CD14-positive monocyte (primary cell): ENCODE measurements around the gene PLK5. TPM values are rescaled to one million over a fixed set of nuclear protein-coding genes. Genes with fewer than 3 reads are reported as not detected.

ENCODE experiments used
- DNase-seq, 3 donors: peaks; one replicate each; pipeline ENCODE4 v3.0.0-alpha.2; 2011 to 2022
- H2AFZ ChIP-seq: 2 replicates; pipeline ENCODE4 v1.6.0; 2012; ENCODE audit warnings: mild to moderate bottlenecking, low read depth, low read length, inconsistent platforms; ENCODE audit not compliant: insufficient read depth, poor library complexity, severe bottlenecking
- H3K27ac ChIP-seq, 2 donors: 1 replicate in 1 of 2; 2 replicates in 1 of 2; pipeline ENCODE4 v1.5.1; 2012 to 2013; ENCODE audit warnings: low read length in 2 of 2, control low read depth in 1 of 2, inconsistent platforms in 1 of 2, low read depth in 1 of 2, mild to moderate bottlenecking in 1 of 2
- H3K27me3 ChIP-seq, 2 donors: one replicate each; pipeline versions ENCODE4 v1.6.0 to v1.6.1; 2011 to 2013; ENCODE audit warnings: low read length in 2 of 2; ENCODE audit not compliant: control insufficient read depth in 2 of 2, insufficient read depth in 2 of 2
- H3K36me3 ChIP-seq, 2 donors: replicated peaks in 1 of 2; 1 replicate in 1 of 2; 2 replicates in 1 of 2; pipeline versions ENCODE4 v1.5.1 to v1.6.1; 2012 to 2013; ENCODE audit warnings: low read length in 2 of 2, control low read depth in 1 of 2, inconsistent platforms in 1 of 2, mild to moderate bottlenecking in 1 of 2; ENCODE audit not compliant: insufficient read depth in 2 of 2, control insufficient read depth in 1 of 2
- H3K4me1 ChIP-seq, 2 donors: 1 replicate in 1 of 2; 2 replicates in 1 of 2; pipeline versions ENCODE4 v1.5.1 to v1.6.1; 2012 to 2013; ENCODE audit warnings: low read length in 2 of 2, control low read depth in 1 of 2, inconsistent platforms in 1 of 2, mild to moderate bottlenecking in 1 of 2, moderate library complexity in 1 of 2; ENCODE audit not compliant: insufficient read depth in 2 of 2, control insufficient read depth in 1 of 2
- H3K4me2 ChIP-seq: replicated peaks from 2 replicates; pipeline ENCODE3; 2012; ENCODE audit warnings: low read length, moderate library complexity, mild to moderate bottlenecking; ENCODE audit not compliant: poor library complexity, severe bottlenecking; ENCODE audit errors: extremely low read depth
- H3K4me3 ChIP-seq, 3 experiments: fragments of 200-600 bp in 1 of 3; sonication (generic) in 1 of 3; replicated peaks in 1 of 3; 1 replicate in 2 of 3; 2 replicates in 1 of 3; pipeline ENCODE4 v1.5.1; 2011 to 2013; ENCODE audit warnings: low read length in 3 of 3, mild to moderate bottlenecking in 3 of 3, control low read depth in 2 of 3, low read depth in 2 of 3, inconsistent platforms in 1 of 3, moderate library complexity in 1 of 3
- H3K79me2 ChIP-seq: 2 replicates; pipeline ENCODE4 v1.6.0; 2012; ENCODE audit warnings: mild to moderate bottlenecking, control low read depth, inconsistent platforms, low read length, moderate library complexity; ENCODE audit not compliant: insufficient read depth
- H3K9ac ChIP-seq: 2 replicates; pipeline ENCODE4 v1.6.0; 2017; ENCODE audit warnings: low read length, mild to moderate bottlenecking; ENCODE audit not compliant: insufficient read depth, poor library complexity, severe bottlenecking
- H3K9me3 ChIP-seq, 2 donors: replicated peaks in 1 of 2; 1 replicate in 1 of 2; 2 replicates in 1 of 2; pipeline versions ENCODE4 v1.5.1 to v1.6.1; 2012 to 2013; ENCODE audit warnings: low read length in 2 of 2, control low read depth in 1 of 2; ENCODE audit not compliant: control insufficient read depth in 1 of 2, insufficient read depth in 1 of 2
- H4K20me1 ChIP-seq: 2 replicates; pipeline ENCODE4 v1.6.0; 2012; ENCODE audit warnings: mild to moderate bottlenecking, low read length, control low read depth, moderate library complexity; ENCODE audit not compliant: insufficient read depth
- H3K27ac Mint-ChIP-seq, 7 donors: one replicate each; pipeline ENCODE4 v1.8.0; 2020; ENCODE audit warnings: mild to moderate bottlenecking in 7 of 7, mixed read lengths in 7 of 7, moderate library complexity in 6 of 7, inconsistent platforms in 2 of 7
- H3K27me3 Mint-ChIP-seq, 3 donors: one replicate each; pipeline ENCODE4 v1.8.0; 2021 to 2022; ENCODE audit warnings: low read depth in 3 of 3, mild to moderate bottlenecking in 3 of 3, mixed read lengths in 3 of 3, moderate library complexity in 3 of 3, inconsistent platforms in 1 of 3
- H3K36me3 Mint-ChIP-seq, 2 donors: one replicate each; pipeline ENCODE4 v1.8.0; 2020; ENCODE audit warnings: mixed read lengths in 2 of 2, inconsistent platforms in 1 of 2, mild to moderate bottlenecking in 1 of 2
- H3K4me1 Mint-ChIP-seq: one replicate; pipeline ENCODE4 v1.8.0; 2020; ENCODE audit warnings: mild to moderate bottlenecking, mixed read lengths
- H3K4me3 Mint-ChIP-seq, 2 donors: one replicate each; pipeline ENCODE4 v1.8.0; 2020; ENCODE audit warnings: mild to moderate bottlenecking in 2 of 2, mixed read lengths in 2 of 2, moderate library complexity in 1 of 2
- H3K9me3 Mint-ChIP-seq, 7 donors: one replicate each; pipeline ENCODE4 v1.8.0; 2020 to 2022; ENCODE audit warnings: mixed read lengths in 7 of 7, mild to moderate bottlenecking in 6 of 7, moderate library complexity in 6 of 7, inconsistent platforms in 2 of 7
- CTCF ChIP-seq: fragments of 200-600 bp; IDR thresholded peaks from one replicate; pipeline ENCODE4 v1.8.0; 2022; ENCODE audit warnings: antibody characterized with exemption, mild to moderate bottlenecking
- WGBS: methylation state at CpG from one replicate; pipeline ENCODE4 v1.1.5; 2013; ENCODE audit warnings: missing lambda C conversion rate; ENCODE audit not compliant: insufficient coverage; 5-methylcytosine and 5-hydroxymethylcytosine counted together
- intact Hi-C, 2 donors: fragments of 100-400 bp; cut with micrococcal nuclease; formaldehyde crosslinking; loops; one replicate each; pipeline versions ENCODE4 v1.15.0 to v1.15.1; 2023
- polyA plus RNA-seq, 3 donors: library from polyadenylated mRNA; depleted of rRNA in 1 of 3; unstranded in 2 of 3; stranded (reverse) in 1 of 3; fragments of 300-500 nt in 2 of 3; fragments of >200 nt in 1 of 3; fragmentation: Illumina TruSeq in 2 of 3; gene quantifications; 1 replicate in 2 of 3; 2 replicates in 1 of 3; pipeline ENCODE4 v1.2.3, GENCODE V29; 2012 to 2021

Gene PLK5
- polyA plus RNA-seq, 3 donors: not detected

- H3K4me2 ChIP-seq: no peak overlapping the region
- no peak overlapping the region for H3K9ac ChIP-seq
- no peaks in the 10 kb centered on the region for H3K9me3 ChIP-seq
- H3K27ac Mint-ChIP-seq: peak overlapping the region in 1 of 7 donors; percentile 12
- no peak overlapping the region for H3K4me3 ChIP-seq
- H3K9me3 Mint-ChIP-seq: peaks cover 0 to 5% (median 0%) of the 10 kb centered on the region in 7 donors
- TF ChIP-seq CTCF: no peak
- no peaks in the 10 kb centered on the region for H3K79me2 ChIP-seq
- H4K20me1 ChIP-seq: no peaks in the 10 kb centered on the region
- intact Hi-C loops: no loop called here
- no peak overlapping the region for H2AFZ ChIP-seq
- H3K4me1 Mint-ChIP-seq: no peaks in the 10 kb centered on the region
- peaks cover 1 to 2% (median 2%) of the 10 kb centered on the region in 3 donors for H3K27me3 Mint-ChIP-seq
- H3K27ac ChIP-seq: no peak overlapping the region
- no peak overlapping the region for H3K4me3 Mint-ChIP-seq
- H3K36me3 Mint-ChIP-seq: peaks cover 38 to 53% of the 10 kb centered on the region in 2 donors
- H3K36me3 ChIP-seq: peaks cover 51 to 53% of the 10 kb centered on the region in 2 donors
- H3K4me1 ChIP-seq: no peaks in the 10 kb centered on the region
- 93% methylated on average over 40 of the region's 41 CpGs for WGBS
- DNase-seq: no peak
- H3K27me3 ChIP-seq: no peaks in the 10 kb centered on the region
Measured at GRCh38 chr19:1577090-1577928, 53.4 kb downstream of the PLK5 start.

- Histone ChIP-seq H4K20me1 (no peaks in the 10 kb centered on the region), H3K36me3 (peaks cover 57 to 61% of the 10 kb centered on the region in 2 donors), H3K4me3 (no peak overlapping the region), H3K27ac (no peak overlapping the region), H3K9ac (no peak overlapping the region), H3K4me1 (no peaks in the 10 kb centered on the region), H3K79me2 (no peaks in the 10 kb centered on the region), H3K27me3 (no peaks in the 10 kb centered on the region), H2AFZ (no peak overlapping the region), H3K9me3 (no peaks in the 10 kb centered on the region), H3K4me2 (no peak overlapping the region)
- no peaks in the 10 kb centered on the region for H3K4me1 Mint-ChIP-seq
- intact Hi-C loops: no loop called here
- no peak overlapping the region for H3K4me3 Mint-ChIP-seq
- no peak overlapping the region for H3K27ac Mint-ChIP-seq
- 93% methylated on average over 44 of the region's 49 CpGs for WGBS
- DNase-seq: no peak
- H3K27me3 Mint-ChIP-seq: peaks cover 0 to 2% (median 0%) of the 10 kb centered on the region in 3 donors
- H3K9me3 Mint-ChIP-seq: peaks cover 0 to 5% (median 0%) of the 10 kb centered on the region in 7 donors
- H3K36me3 Mint-ChIP-seq: peaks cover 41 to 60% of the 10 kb centered on the region in 2 donors
- no peak for TF ChIP-seq CTCF
Measured at GRCh38 chr19:1577929-1578618, 54.2 kb downstream of the PLK5 start.
